GM12878 (cell line): ENCODE data around the gene ZYG11A.

Experiments
- BCL11A ChIP-seq: IDR thresholded peaks from 2 replicates; pipeline ENCODE4 v1.6.1; 2011; ENCODE audit warnings: low read depth, low read length
- BRCA1 ChIP-seq: IDR thresholded peaks from 2 replicates; pipeline ENCODE4 v1.6.1; 2011; ENCODE audit warnings: low read depth, low read length, improper control_type of control experiment
- CREB1 ChIP-seq: IDR thresholded peaks from 2 replicates; pipeline ENCODE4 v1.6.1; 2012; ENCODE audit warnings: low read depth, mild to moderate bottlenecking, inconsistent platforms
- CTCF ChIP-seq, 3 experiments: IDR thresholded peaks in 2 of 3; conservative IDR thresholded peaks in 1 of 3; 2 replicates each; pipeline ENCODE4 v1.5.1; 2011; ENCODE audit warnings: low read depth in 3 of 3, low read length in 3 of 3, mild to moderate bottlenecking in 3 of 3, control low read depth in 2 of 3, moderate library complexity in 2 of 3, inconsistent platforms in 1 of 3, mixed read lengths in 1 of 3; ENCODE audit not compliant: control insufficient read depth in 2 of 3, insufficient read depth in 1 of 3; ENCODE audit errors: extremely low read depth in 1 of 3
- EED ChIP-seq: sonication (generic); IDR thresholded peaks from 2 replicates; pipeline ENCODE4 v1.6.1; 2016; ENCODE audit warnings: antibody characterized with exemption, low read depth
- MLLT1 ChIP-seq: fragments of 450-650 bp; IDR thresholded peaks from 2 replicates; pipeline ENCODE4 v1.6.1; 2016; ENCODE audit warnings: mild to moderate bottlenecking
- NFYB ChIP-seq: IDR thresholded peaks from 2 replicates; pipeline ENCODE4 v1.6.1; 2011; ENCODE audit warnings: low read depth, mild to moderate bottlenecking, low read length, improper control_type of control experiment, moderate library complexity; ENCODE audit not compliant: insufficient read depth
- POLR2A ChIP-seq: IDR thresholded peaks from 2 replicates; pipeline ENCODE4 v1.6.1; 2011; ENCODE audit warnings: low read depth, mild to moderate bottlenecking, low read length
- RBBP5 ChIP-seq: fragments of 200-600 bp; sonication (generic); conservative IDR thresholded peaks from 2 replicates; pipeline ENCODE4 v1.6.1; 2016

GRCh38 chr1:52836035-52836434, 6.5 kb upstream of the ZYG11A start:
- no peak for TF ChIP-seq CTCF (IDR thresholded peaks at IDR 0.05 in 2 of 3, conservative IDR thresholded peaks at IDR 0.05 in 1 of 3; ENCODE audit: control insufficient read depth in 2 of 3, extremely low read depth in 1 of 3, insufficient read depth in 1 of 3, low read depth in 3 of 3, low read length in 3 of 3)
- TF ChIP-seq EED: no peak
- TF ChIP-seq CREB1: no peak
- no peak for TF ChIP-seq RBBP5
- no peak for TF ChIP-seq MLLT1
- TF ChIP-seq NFYB: no peak
- no peak for TF ChIP-seq BCL11A
- no peak for TF ChIP-seq POLR2A
- no peak for TF ChIP-seq BRCA1
